ENCODE data around the gene PTP4A2.

The PTP4A2 gene

GRCh38 chr1:31872658-31873636 lies 65.2 kb downstream of the PTP4A2 start:
- TF ChIP-seq CTCF (IDR thresholded peaks at IDR 0.05; ENCODE audit: low read depth, low read length, missing control alignments) = no peak
- in situ Hi-C loops (cut with HindIII; ENCODE audit: low sequenced_read_pairs) = no loop called here
- DNase-seq (ENCODE audit: low read depth) = no peak

GRCh38 chr1:31871703-31872102 lies 66.5 kb downstream of the PTP4A2 start:
- in situ Hi-C loops (cut with HindIII; ENCODE audit: low sequenced_read_pairs) = no loop called here
- peak; percentile 1 for DNase-seq (ENCODE audit: low read depth)
- TF ChIP-seq CTCF (IDR thresholded peaks at IDR 0.05; ENCODE audit: low read depth, low read length, missing control alignments) = no peak

More at GRCh38 chr1:31872658-31873636, 65.2 kb downstream of the PTP4A2 start:
- H3K4me3 ChIP-seq (ENCODE audit: low read depth, low read length) = no peak overlapping the region

GRCh38 chr1:31870086-31870736 lies 68.0 kb downstream of the PTP4A2 start:
- TF ChIP-seq CTCF (IDR thresholded peaks at IDR 0.05; ENCODE audit: low read depth, low read length, missing control alignments) = no peak
- H3K4me3 ChIP-seq (ENCODE audit: low read depth, low read length) = no peak overlapping the region
- no peak for DNase-seq (ENCODE audit: low read depth)
- in situ Hi-C loops (cut with HindIII; ENCODE audit: low sequenced_read_pairs) = no loop called here

More at GRCh38 chr1:31871703-31872102, 66.5 kb downstream of the PTP4A2 start:
- no peak overlapping the region for H3K4me3 ChIP-seq (ENCODE audit: low read depth, low read length)

GRCh38 chr1:31869449-31869848 lies 68.7 kb downstream of the PTP4A2 start:
- TF ChIP-seq CTCF (IDR thresholded peaks at IDR 0.05; ENCODE audit: low read depth, low read length, missing control alignments) = no peak
- in situ Hi-C loops (cut with HindIII; ENCODE audit: low sequenced_read_pairs) = no loop called here
- no peak for DNase-seq (ENCODE audit: low read depth)
- H3K4me3 ChIP-seq (ENCODE audit: low read depth, low read length) = no peak overlapping the region

GRCh38 chr1:31868862-31869261 lies 69.3 kb downstream of the PTP4A2 start:
- in situ Hi-C loops (cut with HindIII; ENCODE audit: low sequenced_read_pairs) = no loop called here
- no peak for DNase-seq (ENCODE audit: low read depth)
- TF ChIP-seq CTCF (IDR thresholded peaks at IDR 0.05; ENCODE audit: low read depth, low read length, missing control alignments) = no peak
- H3K4me3 ChIP-seq (ENCODE audit: low read depth, low read length) = no peak overlapping the region

- DNase-seq (ENCODE audit: low read depth) = no peak
- no peak overlapping the region for H3K4me3 ChIP-seq (ENCODE audit: low read depth, low read length)
- TF ChIP-seq CTCF (IDR thresholded peaks at IDR 0.05; ENCODE audit: low read depth, low read length, missing control alignments) = no peak
- in situ Hi-C loops (cut with HindIII; ENCODE audit: low sequenced_read_pairs) = no loop called here
Measured at GRCh38 chr1:31867546-31867945, 70.6 kb downstream of the PTP4A2 start.
